Panc1 (cell line): ENCODE data around the gene RNASE7. TPM values are rescaled to one million over a fixed set of nuclear protein-coding genes. Genes with fewer than 3 reads are reported as not detected.

Experiments used
- ATAC-seq: fragments of 200-7000 bp; cut with Tn5 transposase; 2 replicates; pipeline ENCODE4 v1.9.1; 2020; ENCODE audit warnings: mild to moderate bottlenecking, moderate library complexity
- BruUV-seq: library from RNA; stranded (reverse); fragments of 400-500 nt; replicated peaks from 2 replicates; lab custom pipeline; 2021; lab: Mats Ljungman, UMichigan
- CTCF ChIA-PET: fragments of 300-600 bp; sonication (Branson Sonifier 250); formaldehyde crosslinking; loops from one replicate; lab custom pipeline; 2022; ENCODE audit warnings: antibody characterized with exemption; lab: Charles Lee
- POLR2A ChIA-PET: fragments of 300-600 bp; sonication (Branson Sonifier 250); formaldehyde crosslinking; loops from one replicate; lab custom pipeline; 2022; ENCODE audit warnings: antibody characterized with exemption; lab: Charles Lee
- DNase-seq: peaks from one replicate; pipeline ENCODE4 v3.0.0-alpha.2; 2010; ENCODE audit warnings: low read depth, low spot score
- H3K27ac ChIP-seq: 2 replicates; pipeline ENCODE4 v1.5.1; 2011; ENCODE audit warnings: mild to moderate bottlenecking, low read length, inconsistent platforms
- H3K27me3 ChIP-seq: fragments of 200-500 bp; sonication (Bioruptor generic); 2 replicates; pipeline ENCODE4 v1.6.0; 2014; ENCODE audit warnings: low read length, inconsistent platforms; ENCODE audit not compliant: control insufficient read depth, insufficient read depth
- H3K36me3 ChIP-seq: fragments of 200-500 bp; sonication (Bioruptor generic); 2 replicates; pipeline ENCODE4 v1.5.1; 2014; ENCODE audit warnings: inconsistent platforms, mild to moderate bottlenecking, low read length, moderate library complexity; ENCODE audit not compliant: control insufficient read depth, insufficient read depth
- H3K4me1 ChIP-seq: 2 replicates; pipeline ENCODE4 v1.5.1; 2011; ENCODE audit warnings: inconsistent platforms, mild to moderate bottlenecking, low read length, moderate library complexity; ENCODE audit not compliant: control insufficient read depth, insufficient read depth
- H3K4me3 ChIP-seq, 2 experiments: 2 replicates each; pipeline ENCODE4 v1.5.1; 2011 to 2012; ENCODE audit warnings: low read depth in 2 of 2, low read length in 2 of 2, mild to moderate bottlenecking in 2 of 2, inconsistent platforms in 1 of 2, moderate library complexity in 1 of 2
- H3K9me3 ChIP-seq: fragments of 200-500 bp; sonication (Bioruptor generic); 2 replicates; pipeline ENCODE4 v1.5.1; 2014; ENCODE audit warnings: low read depth, mild to moderate bottlenecking, inconsistent platforms, low read length, moderate library complexity; ENCODE audit not compliant: control insufficient read depth, insufficient read depth
- POLR2AphosphoS5 ChIP-seq: IDR thresholded peaks from 2 replicates; pipeline ENCODE4 v1.6.1; 2012; ENCODE audit warnings: mild to moderate bottlenecking, low read depth, low read length, moderate library complexity
- SIN3A ChIP-seq: IDR thresholded peaks from 2 replicates; pipeline ENCODE4 v1.6.1; 2012; ENCODE audit warnings: low read depth, mild to moderate bottlenecking, low read length, moderate library complexity, borderline replicate concordance; ENCODE audit not compliant: insufficient read depth
- TCF7L2 ChIP-seq: IDR thresholded peaks from 2 replicates; pipeline ENCODE4 v1.6.1; 2011; ENCODE audit warnings: mild to moderate bottlenecking, low read depth, low read length, inconsistent platforms
- in situ Hi-C: cut with HindIII; loops from 2 replicates; pipeline ENCODE4 v1.10.0; 2016; ENCODE audit warnings: low sequenced_read_pairs, low pct_unique_long_range_greater_than_20kb
- intact Hi-C: fragments of 100-400 bp; cut with micrococcal nuclease; formaldehyde crosslinking; loops from one replicate; pipeline ENCODE4 v1.10.0; 2022; ENCODE audit not compliant: unreplicated experiment
- total RNA-seq: library from RNA; stranded (reverse); gene quantifications from one replicate; pipeline ENCODE4 v1.2.1, GENCODE V29; 2021; ENCODE audit not compliant: unreplicated experiment
- TF ChIP-seq, protein P1 (sequence below): fragments of 450-650 bp; IDR thresholded peaks from 2 replicates; pipeline ENCODE4 v1.5.1; 2017; ENCODE audit warnings: mild to moderate bottlenecking
- TF ChIP-seq, protein P2 (sequence below), 2 experiments: IDR thresholded peaks; 2 replicates each; pipeline ENCODE4 v1.6.1; 2011 to 2012; ENCODE audit warnings: low read depth in 2 of 2, control low read depth in 1 of 2, low read length in 1 of 2, mild to moderate bottlenecking in 1 of 2, moderate library complexity in 1 of 2; ENCODE audit not compliant: insufficient read depth in 1 of 2

Gene RNASE7
- total RNA-seq, 1 experiment from 2014 or later, result not detected

DNA sequence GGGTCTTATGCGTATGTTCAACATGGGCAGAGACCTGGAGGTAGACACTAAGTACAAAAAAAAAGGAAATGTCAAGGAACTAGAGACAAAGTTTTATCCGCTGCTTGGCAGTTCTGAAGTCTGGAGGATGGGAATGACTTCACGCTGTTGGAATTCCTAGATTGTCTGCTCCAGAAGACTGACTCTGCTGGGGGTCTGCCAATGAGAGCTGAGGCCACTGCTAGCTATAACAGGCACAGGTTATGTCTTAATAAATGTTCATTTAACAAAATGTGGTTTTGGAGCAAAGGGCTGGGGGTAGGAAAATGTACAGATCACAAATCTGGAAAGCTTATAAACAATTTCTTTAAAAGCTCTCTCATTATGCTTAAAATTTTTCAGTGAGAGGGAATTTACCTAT lies 21.3 kb downstream of the RNASE7 start:
- intact Hi-C loops (no loop called here), in situ Hi-C loops (no loop called here)
- H3K4me1 ChIP-seq, result no peaks in the 10 kb centered on the region
- TF ChIP-seq, protein P1, sequence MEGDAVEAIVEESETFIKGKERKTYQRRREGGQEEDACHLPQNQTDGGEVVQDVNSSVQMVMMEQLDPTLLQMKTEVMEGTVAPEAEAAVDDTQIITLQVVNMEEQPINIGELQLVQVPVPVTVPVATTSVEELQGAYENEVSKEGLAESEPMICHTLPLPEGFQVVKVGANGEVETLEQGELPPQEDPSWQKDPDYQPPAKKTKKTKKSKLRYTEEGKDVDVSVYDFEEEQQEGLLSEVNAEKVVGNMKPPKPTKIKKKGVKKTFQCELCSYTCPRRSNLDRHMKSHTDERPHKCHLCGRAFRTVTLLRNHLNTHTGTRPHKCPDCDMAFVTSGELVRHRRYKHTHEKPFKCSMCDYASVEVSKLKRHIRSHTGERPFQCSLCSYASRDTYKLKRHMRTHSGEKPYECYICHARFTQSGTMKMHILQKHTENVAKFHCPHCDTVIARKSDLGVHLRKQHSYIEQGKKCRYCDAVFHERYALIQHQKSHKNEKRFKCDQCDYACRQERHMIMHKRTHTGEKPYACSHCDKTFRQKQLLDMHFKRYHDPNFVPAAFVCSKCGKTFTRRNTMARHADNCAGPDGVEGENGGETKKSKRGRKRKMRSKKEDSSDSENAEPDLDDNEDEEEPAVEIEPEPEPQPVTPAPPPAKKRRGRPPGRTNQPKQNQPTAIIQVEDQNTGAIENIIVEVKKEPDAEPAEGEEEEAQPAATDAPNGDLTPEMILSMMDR, result no peak
- no peak for TF ChIP-seq SIN3A
- TF ChIP-seq, protein P2, sequence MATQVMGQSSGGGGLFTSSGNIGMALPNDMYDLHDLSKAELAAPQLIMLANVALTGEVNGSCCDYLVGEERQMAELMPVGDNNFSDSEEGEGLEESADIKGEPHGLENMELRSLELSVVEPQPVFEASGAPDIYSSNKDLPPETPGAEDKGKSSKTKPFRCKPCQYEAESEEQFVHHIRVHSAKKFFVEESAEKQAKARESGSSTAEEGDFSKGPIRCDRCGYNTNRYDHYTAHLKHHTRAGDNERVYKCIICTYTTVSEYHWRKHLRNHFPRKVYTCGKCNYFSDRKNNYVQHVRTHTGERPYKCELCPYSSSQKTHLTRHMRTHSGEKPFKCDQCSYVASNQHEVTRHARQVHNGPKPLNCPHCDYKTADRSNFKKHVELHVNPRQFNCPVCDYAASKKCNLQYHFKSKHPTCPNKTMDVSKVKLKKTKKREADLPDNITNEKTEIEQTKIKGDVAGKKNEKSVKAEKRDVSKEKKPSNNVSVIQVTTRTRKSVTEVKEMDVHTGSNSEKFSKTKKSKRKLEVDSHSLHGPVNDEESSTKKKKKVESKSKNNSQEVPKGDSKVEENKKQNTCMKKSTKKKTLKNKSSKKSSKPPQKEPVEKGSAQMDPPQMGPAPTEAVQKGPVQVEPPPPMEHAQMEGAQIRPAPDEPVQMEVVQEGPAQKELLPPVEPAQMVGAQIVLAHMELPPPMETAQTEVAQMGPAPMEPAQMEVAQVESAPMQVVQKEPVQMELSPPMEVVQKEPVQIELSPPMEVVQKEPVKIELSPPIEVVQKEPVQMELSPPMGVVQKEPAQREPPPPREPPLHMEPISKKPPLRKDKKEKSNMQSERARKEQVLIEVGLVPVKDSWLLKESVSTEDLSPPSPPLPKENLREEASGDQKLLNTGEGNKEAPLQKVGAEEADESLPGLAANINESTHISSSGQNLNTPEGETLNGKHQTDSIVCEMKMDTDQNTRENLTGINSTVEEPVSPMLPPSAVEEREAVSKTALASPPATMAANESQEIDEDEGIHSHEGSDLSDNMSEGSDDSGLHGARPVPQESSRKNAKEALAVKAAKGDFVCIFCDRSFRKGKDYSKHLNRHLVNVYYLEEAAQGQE (IDR thresholded peaks at IDR 0.05; ENCODE audit: insufficient read depth in 1 of 2, low read depth in 2 of 2, low read length in 1 of 2), result no peak
- TF ChIP-seq POLR2AphosphoS5, result no peak
- TF ChIP-seq TCF7L2, result no peak
- no TSS peak for BruUV-seq
- ChIA-PET CTCF (no interaction called here), POLR2A (no interaction called here)
- no peak overlapping the region for H3K4me3 ChIP-seq
- H3K36me3 ChIP-seq, result no peaks in the 10 kb centered on the region
- no peaks in the 10 kb centered on the region for H3K9me3 ChIP-seq
- ATAC-seq (no peak), DNase-seq (no peak)
- peaks cover 2% of the 10 kb centered on the region for H3K27me3 ChIP-seq
- H3K27ac ChIP-seq, result no peak overlapping the region

DNA sequence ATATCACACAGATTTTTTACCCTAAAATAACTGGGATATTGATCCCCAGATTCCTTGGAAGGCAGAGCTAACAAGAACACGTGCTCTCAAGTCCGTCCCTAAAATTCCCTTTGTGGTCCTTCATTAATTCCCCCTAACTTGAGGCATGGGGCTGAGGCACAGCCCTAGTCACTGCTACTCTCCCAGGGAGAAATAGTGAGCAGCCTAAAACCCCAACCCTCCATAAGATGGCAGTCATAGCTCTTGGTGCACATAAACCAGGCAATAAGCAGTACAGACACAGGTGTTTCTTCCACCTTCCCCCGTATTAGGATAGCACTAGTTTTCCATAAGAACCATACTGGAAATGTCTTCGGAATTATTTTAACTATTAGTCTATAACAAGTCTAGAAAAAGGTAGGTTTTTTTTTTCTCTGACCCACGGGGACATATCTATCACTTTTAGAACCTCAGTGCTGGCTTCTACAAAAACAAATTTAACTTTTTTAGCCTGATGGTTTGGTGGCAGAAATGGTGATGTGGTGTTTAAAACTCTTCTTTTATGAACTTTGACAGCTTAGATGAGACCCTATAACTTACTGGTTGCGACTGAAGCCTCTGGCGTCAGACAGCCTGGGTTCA lies 24.8 kb downstream of the RNASE7 start:
- in situ Hi-C loops (no loop called here), intact Hi-C loops (loop anchor here (5.0 kb wide), 1 partner anchor 40 kb away; no protein-coding TSS in a partner anchor)
- Histone ChIP-seq H3K4me3 (no peak overlapping the region), H3K27ac (no peak overlapping the region), H3K27me3 (peaks cover 2% of the 10 kb centered on the region; the same call in 1 of the 2 replicates), H3K36me3 (no peaks in the 10 kb centered on the region), H3K4me1 (peaks cover 6% of the 10 kb centered on the region), H3K9me3 (no peaks in the 10 kb centered on the region)
- ATAC-seq, result no peak
- no peak for DNase-seq
- ChIA-PET CTCF (interaction anchor here (0.7 to 1.9 kb wide), 6 partner anchors 22 to 734 kb away, joined by 3 to 14 read pairs (median 6); no protein-coding TSS in a partner anchor), POLR2A (no interaction called here)
- TF ChIP-seq, protein P1, result peak; percentile 64
- no peak for TF ChIP-seq SIN3A
- BruUV-seq, result no TSS peak
